ENCODE results near the gene GATB.

Gene GATB

GRCh38 chr4:151700566-151701316, 60.1 kb downstream of the GATB start:
- no peak for TF ChIP-seq CTCF (IDR thresholded peaks at IDR 0.05; ENCODE audit: extremely low read depth, missing control alignments)
- DNase-seq (ENCODE audit: low spot score), result no peak

DNA sequence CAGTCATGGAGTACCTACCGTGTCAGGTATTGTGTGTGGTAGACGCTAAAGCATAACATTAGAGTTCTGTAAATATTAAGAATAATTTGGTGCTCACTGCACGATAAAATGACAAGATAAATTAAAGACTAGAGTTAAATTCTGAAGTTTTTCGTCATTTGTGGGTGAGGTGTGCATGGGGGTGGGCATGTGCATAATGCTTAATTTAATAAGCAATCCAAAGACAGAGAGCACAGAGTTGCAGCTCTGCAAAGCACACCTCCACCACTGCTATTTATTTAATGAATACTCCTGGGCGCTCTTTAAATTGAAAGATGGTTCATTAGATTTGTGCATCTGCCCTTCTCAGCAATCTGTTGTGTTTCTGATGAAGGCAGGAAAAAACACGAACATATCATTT, 62.6 kb downstream of the GATB start:
- no peak for TF ChIP-seq CTCF (IDR thresholded peaks at IDR 0.05; ENCODE audit: extremely low read depth, missing control alignments)

GRCh38 chr4:151694961-151695720, 65.7 kb downstream of the GATB start:
- TF ChIP-seq CTCF (IDR thresholded peaks at IDR 0.05; ENCODE audit: extremely low read depth, missing control alignments), result no peak
- DNase-seq (ENCODE audit: low spot score), result no peak

More for the DNA sequence above, 62.6 kb downstream of the GATB start:
- DNase-seq (ENCODE audit: low spot score), result no peak

- TF ChIP-seq CTCF (IDR thresholded peaks at IDR 0.05; ENCODE audit: extremely low read depth, missing control alignments), result no peak
These were observed 67.8 kb downstream of the GATB start for GRCh38 chr4:151692821-151693673.

GRCh38 chr4:151692443-151692782, 68.4 kb downstream of the GATB start:
- DNase-seq (ENCODE audit: low spot score), result no peak
- no peak for TF ChIP-seq CTCF (IDR thresholded peaks at IDR 0.05; ENCODE audit: extremely low read depth, missing control alignments)

More at GRCh38 chr4:151692821-151693673, 67.8 kb downstream of the GATB start:
- no peak for DNase-seq (ENCODE audit: low spot score)

DNA sequence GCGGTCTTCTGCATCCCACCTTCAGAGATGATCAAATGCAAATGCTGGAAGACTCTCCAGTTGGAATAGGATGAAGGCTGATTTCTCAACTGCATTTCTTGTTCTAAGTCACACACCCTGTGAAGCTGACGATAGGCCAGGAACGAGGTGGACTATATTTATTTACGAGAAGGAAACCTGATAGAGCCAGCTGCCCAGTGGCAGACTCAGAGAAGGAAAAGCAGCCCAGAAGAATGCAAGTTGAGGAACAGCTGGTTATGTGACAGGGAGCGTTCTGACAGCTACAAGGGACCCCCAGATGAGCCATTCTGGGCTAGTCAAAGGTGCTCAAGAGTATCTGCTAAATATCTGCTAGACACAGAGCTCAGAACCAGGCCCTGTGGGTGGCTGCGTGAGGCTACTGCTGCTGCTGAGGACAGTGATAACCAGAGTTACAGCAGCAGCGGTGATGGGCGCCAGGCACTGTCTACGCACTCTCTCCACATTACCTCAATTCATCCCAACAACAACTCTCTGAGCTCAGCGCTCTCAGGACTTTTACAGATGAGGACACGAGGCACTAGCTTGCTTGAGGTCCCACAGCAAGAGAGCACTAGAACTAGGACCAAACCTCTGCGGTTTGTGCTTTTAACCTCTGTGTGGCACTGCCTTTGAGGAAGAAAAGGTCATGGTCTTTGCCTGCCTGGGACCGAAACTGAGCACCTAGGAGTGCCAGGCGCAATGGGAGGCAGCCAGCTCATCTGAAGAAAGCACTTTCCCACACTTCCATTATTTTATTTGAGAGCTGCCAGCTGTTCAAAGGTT, 69.0 kb downstream of the GATB start:
- DNase-seq (ENCODE audit: low spot score), result no peak
- TF ChIP-seq CTCF (IDR thresholded peaks at IDR 0.05; ENCODE audit: extremely low read depth, missing control alignments), result no peak
